CD14-positive monocyte (primary cell): ENCODE results near the gene GABBR1. TPM values are rescaled to one million over a fixed set of nuclear protein-coding genes. Genes with fewer than 3 reads are reported as not detected.

Experiments used
- DNase-seq, 3 donors: peaks; one replicate each; pipeline ENCODE4 v3.0.0-alpha.2; 2011 to 2022
- H2AFZ ChIP-seq: 2 replicates; pipeline ENCODE4 v1.6.0; 2012; ENCODE audit warnings: mild to moderate bottlenecking, low read depth, low read length, inconsistent platforms; ENCODE audit not compliant: insufficient read depth, poor library complexity, severe bottlenecking
- H3K27ac ChIP-seq, 2 donors: 1 replicate in 1 of 2; 2 replicates in 1 of 2; pipeline ENCODE4 v1.5.1; 2012 to 2013; ENCODE audit warnings: low read length in 2 of 2, control low read depth in 1 of 2, inconsistent platforms in 1 of 2, low read depth in 1 of 2, mild to moderate bottlenecking in 1 of 2
- H3K27me3 ChIP-seq, 2 donors: one replicate each; pipeline versions ENCODE4 v1.6.0 to v1.6.1; 2011 to 2013; ENCODE audit warnings: low read length in 2 of 2; ENCODE audit not compliant: control insufficient read depth in 2 of 2, insufficient read depth in 2 of 2
- H3K36me3 ChIP-seq, 2 donors: replicated peaks in 1 of 2; 1 replicate in 1 of 2; 2 replicates in 1 of 2; pipeline versions ENCODE4 v1.5.1 to v1.6.1; 2012 to 2013; ENCODE audit warnings: low read length in 2 of 2, control low read depth in 1 of 2, inconsistent platforms in 1 of 2, mild to moderate bottlenecking in 1 of 2; ENCODE audit not compliant: insufficient read depth in 2 of 2, control insufficient read depth in 1 of 2
- H3K4me1 ChIP-seq, 2 donors: 1 replicate in 1 of 2; 2 replicates in 1 of 2; pipeline versions ENCODE4 v1.5.1 to v1.6.1; 2012 to 2013; ENCODE audit warnings: low read length in 2 of 2, control low read depth in 1 of 2, inconsistent platforms in 1 of 2, mild to moderate bottlenecking in 1 of 2, moderate library complexity in 1 of 2; ENCODE audit not compliant: insufficient read depth in 2 of 2, control insufficient read depth in 1 of 2
- H3K4me2 ChIP-seq: replicated peaks from 2 replicates; pipeline ENCODE3; 2012; ENCODE audit warnings: low read length, moderate library complexity, mild to moderate bottlenecking; ENCODE audit not compliant: poor library complexity, severe bottlenecking; ENCODE audit errors: extremely low read depth
- H3K4me3 ChIP-seq, 3 experiments: fragments of 200-600 bp in 1 of 3; sonication (generic) in 1 of 3; replicated peaks in 1 of 3; 1 replicate in 2 of 3; 2 replicates in 1 of 3; pipeline ENCODE4 v1.5.1; 2011 to 2013; ENCODE audit warnings: low read length in 3 of 3, mild to moderate bottlenecking in 3 of 3, control low read depth in 2 of 3, low read depth in 2 of 3, inconsistent platforms in 1 of 3, moderate library complexity in 1 of 3
- H3K79me2 ChIP-seq: 2 replicates; pipeline ENCODE4 v1.6.0; 2012; ENCODE audit warnings: mild to moderate bottlenecking, control low read depth, inconsistent platforms, low read length, moderate library complexity; ENCODE audit not compliant: insufficient read depth
- H3K9ac ChIP-seq: 2 replicates; pipeline ENCODE4 v1.6.0; 2017; ENCODE audit warnings: low read length, mild to moderate bottlenecking; ENCODE audit not compliant: insufficient read depth, poor library complexity, severe bottlenecking
- H3K9me3 ChIP-seq, 2 donors: replicated peaks in 1 of 2; 1 replicate in 1 of 2; 2 replicates in 1 of 2; pipeline versions ENCODE4 v1.5.1 to v1.6.1; 2012 to 2013; ENCODE audit warnings: low read length in 2 of 2, control low read depth in 1 of 2; ENCODE audit not compliant: control insufficient read depth in 1 of 2, insufficient read depth in 1 of 2
- H4K20me1 ChIP-seq: 2 replicates; pipeline ENCODE4 v1.6.0; 2012; ENCODE audit warnings: mild to moderate bottlenecking, low read length, control low read depth, moderate library complexity; ENCODE audit not compliant: insufficient read depth
- H3K27ac Mint-ChIP-seq, 7 donors: one replicate each; pipeline ENCODE4 v1.8.0; 2020; ENCODE audit warnings: mild to moderate bottlenecking in 7 of 7, mixed read lengths in 7 of 7, moderate library complexity in 6 of 7, inconsistent platforms in 2 of 7
- H3K27me3 Mint-ChIP-seq, 3 donors: one replicate each; pipeline ENCODE4 v1.8.0; 2021 to 2022; ENCODE audit warnings: low read depth in 3 of 3, mild to moderate bottlenecking in 3 of 3, mixed read lengths in 3 of 3, moderate library complexity in 3 of 3, inconsistent platforms in 1 of 3
- H3K36me3 Mint-ChIP-seq, 2 donors: one replicate each; pipeline ENCODE4 v1.8.0; 2020; ENCODE audit warnings: mixed read lengths in 2 of 2, inconsistent platforms in 1 of 2, mild to moderate bottlenecking in 1 of 2
- H3K4me1 Mint-ChIP-seq: one replicate; pipeline ENCODE4 v1.8.0; 2020; ENCODE audit warnings: mild to moderate bottlenecking, mixed read lengths
- H3K4me3 Mint-ChIP-seq, 2 donors: one replicate each; pipeline ENCODE4 v1.8.0; 2020; ENCODE audit warnings: mild to moderate bottlenecking in 2 of 2, mixed read lengths in 2 of 2, moderate library complexity in 1 of 2
- H3K9me3 Mint-ChIP-seq, 7 donors: one replicate each; pipeline ENCODE4 v1.8.0; 2020 to 2022; ENCODE audit warnings: mixed read lengths in 7 of 7, mild to moderate bottlenecking in 6 of 7, moderate library complexity in 6 of 7, inconsistent platforms in 2 of 7
- CTCF ChIP-seq: fragments of 200-600 bp; IDR thresholded peaks from one replicate; pipeline ENCODE4 v1.8.0; 2022; ENCODE audit warnings: antibody characterized with exemption, mild to moderate bottlenecking
- whole genome bisulfite sequencing: methylation state at CpG from one replicate; pipeline ENCODE4 v1.1.5; 2013; ENCODE audit warnings: missing lambda C conversion rate; ENCODE audit not compliant: insufficient coverage; 5-methylcytosine and 5-hydroxymethylcytosine counted together
- intact Hi-C, 2 donors: fragments of 100-400 bp; cut with micrococcal nuclease; formaldehyde crosslinking; loops; one replicate each; pipeline versions ENCODE4 v1.15.0 to v1.15.1; 2023
- polyA plus RNA-seq, 3 donors: library from polyadenylated mRNA; depleted of rRNA in 1 of 3; unstranded in 2 of 3; stranded (reverse) in 1 of 3; fragments of 300-500 nt in 2 of 3; fragments of >200 nt in 1 of 3; fragmentation: Illumina TruSeq in 2 of 3; gene quantifications; 1 replicate in 2 of 3; 2 replicates in 1 of 3; pipeline ENCODE4 v1.2.3, GENCODE V29; 2012 to 2021

Gene GABBR1
- polyA plus RNA-seq, 3 donors = 0.91 to 228 (median 1.8) TPM

- H3K27me3 Mint-ChIP-seq = peaks cover 2 to 6% (median 5%) of the 10 kb centered on the region in 3 donors
- intact Hi-C loops = no loop called here
Measured at GRCh38 chr6:29528300-29528931, 104.6 kb downstream of the GABBR1 start.

GRCh38 chr6:29527564-29527963 lies 105.4 kb downstream of the GABBR1 start:
- H2AFZ ChIP-seq = no peak overlapping the region
- no peaks in the 10 kb centered on the region for H3K27me3 ChIP-seq
- H3K9me3 Mint-ChIP-seq = peaks cover 5 to 12% (median 8%) of the 10 kb centered on the region in 7 donors
- H3K9ac ChIP-seq = no peak overlapping the region
- H3K27ac ChIP-seq = no peak overlapping the region
- no peak overlapping the region for H3K4me3 Mint-ChIP-seq
- no peak overlapping the region for H3K27ac Mint-ChIP-seq
- no peak for TF ChIP-seq CTCF
- no peaks in the 10 kb centered on the region for H3K4me1 ChIP-seq
- H3K36me3 Mint-ChIP-seq = no peaks in the 10 kb centered on the region
- H3K36me3 ChIP-seq = no peaks in the 10 kb centered on the region
- H3K4me2 ChIP-seq = no peak overlapping the region
- no peak overlapping the region for H3K4me3 ChIP-seq
- intact Hi-C loops = no loop called here
- H4K20me1 ChIP-seq = no peaks in the 10 kb centered on the region
- no peak for DNase-seq
- H3K79me2 ChIP-seq = no peaks in the 10 kb centered on the region
- peaks cover 1 to 8% (median 8%) of the 10 kb centered on the region in 3 donors for H3K27me3 Mint-ChIP-seq
- WGBS = 100% methylated on average over 1 of the region's 2 CpGs
- no peaks in the 10 kb centered on the region for H3K4me1 Mint-ChIP-seq
- H3K9me3 ChIP-seq = peaks cover 0 to 7% of the 10 kb centered on the region in 2 donors

More at GRCh38 chr6:29528300-29528931, 104.6 kb downstream of the GABBR1 start:
- TF ChIP-seq CTCF = no peak
- no peak overlapping the region for H3K4me3 Mint-ChIP-seq
- no peaks in the 10 kb centered on the region for H3K36me3 Mint-ChIP-seq
- no peaks in the 10 kb centered on the region for H3K4me1 Mint-ChIP-seq
- Histone ChIP-seq H3K27me3 (no peaks in the 10 kb centered on the region), H3K79me2 (no peaks in the 10 kb centered on the region), H3K9me3 (peaks cover 0 to 5% of the 10 kb centered on the region in 2 donors), H4K20me1 (no peaks in the 10 kb centered on the region), H3K36me3 (no peaks in the 10 kb centered on the region), H2AFZ (no peak overlapping the region), H3K4me1 (no peaks in the 10 kb centered on the region), H3K4me2 (no peak overlapping the region), H3K4me3 (no peak overlapping the region), H3K27ac (no peak overlapping the region), H3K9ac (no peak overlapping the region)
- H3K9me3 Mint-ChIP-seq = peaks cover 1 to 10% (median 3%) of the 10 kb centered on the region in 7 donors
- DNase-seq = no peak
- WGBS = 68% methylated on average over 5 of the region's 5 CpGs
- H3K27ac Mint-ChIP-seq = no peak overlapping the region
